WTC11 (cell line): ENCODE data around the gene F2R. TPM values are rescaled to one million over a fixed set of nuclear protein-coding genes. Genes with fewer than 3 reads are reported as not detected.

Source experiments
- ATAC-seq: fragments of 200-7000 bp; cut with Tn5 transposase; 2 replicates; pipeline ENCODE4 v1.10.0; 2021; ENCODE audit warnings: mild to moderate bottlenecking, moderate library complexity
- CTCF ChIA-PET: fragments of 300-600 bp; sonication (Branson Sonifier 250); formaldehyde crosslinking; loops from one replicate; lab custom pipeline; 2021; ENCODE audit warnings: antibody characterized with exemption; lab: Charles Lee
- POLR2A ChIA-PET: fragments of 350-600 bp; sonication (Branson Sonifier 250); formaldehyde crosslinking; loops from one replicate; lab custom pipeline; 2021; ENCODE audit warnings: antibody characterized with exemption; lab: Charles Lee
- DNase-seq: peaks from one replicate; pipeline ENCODE4 v3.0.0; 2021; ENCODE audit warnings: low spot score
- H3K27ac Mint-ChIP-seq: 2 replicates; pipeline ENCODE4 v1.8.0; 2021; ENCODE audit warnings: mixed read lengths
- H3K27me3 Mint-ChIP-seq: 2 replicates; pipeline ENCODE4 v1.8.0; 2021; ENCODE audit warnings: low read depth, mild to moderate bottlenecking, moderate library complexity, mixed read lengths
- H3K36me3 Mint-ChIP-seq: 2 replicates; pipeline ENCODE4 v1.8.0; 2021; ENCODE audit warnings: mixed read lengths
- H3K4me1 Mint-ChIP-seq: 2 replicates; pipeline ENCODE4 v1.8.0; 2022; ENCODE audit warnings: mixed read lengths
- H3K4me3 Mint-ChIP-seq: 2 replicates; pipeline ENCODE4 v1.8.0; 2021; ENCODE audit warnings: mild to moderate bottlenecking, moderate library complexity, mixed read lengths
- H3K9me3 Mint-ChIP-seq: 2 replicates; pipeline ENCODE4 v1.8.0; 2021; ENCODE audit warnings: mixed read lengths
- CDX4 ChIP-seq: fragments of 250-450 bp; sonication (Bioruptor Pico); IDR thresholded peaks from 2 replicates; pipeline ENCODE4 v1.9.0; 2021; ENCODE audit warnings: moderate library complexity, mild to moderate bottlenecking, inconsistent platforms, borderline replicate concordance
- E2F4 ChIP-seq: sonication (generic); formaldehyde crosslinking; IDR thresholded peaks from 2 replicates; pipeline ENCODE4 v1.8.1; 2022; ENCODE audit warnings: low read depth, mild to moderate bottlenecking, moderate library complexity, missing genetic modification reagents, borderline replicate concordance
- E2F5 ChIP-seq: sonication (generic); formaldehyde crosslinking; IDR thresholded peaks from 2 replicates; pipeline ENCODE4 v1.8.1; 2022; ENCODE audit warnings: mild to moderate bottlenecking, moderate library complexity, missing genetic modification reagents
- FOXP1 ChIP-seq: sonication (generic); formaldehyde crosslinking; IDR thresholded peaks from 2 replicates; pipeline ENCODE4 v1.8.0; 2022; ENCODE audit warnings: missing genetic modification reagents, mild to moderate bottlenecking, moderate library complexity, borderline replicate concordance
- IRF1 ChIP-seq: sonication (generic); formaldehyde crosslinking; IDR thresholded peaks from 2 replicates; pipeline ENCODE4 v1.8.0; 2023; ENCODE audit warnings: missing genetic modification reagents
- MAX ChIP-seq: sonication (generic); formaldehyde crosslinking; IDR thresholded peaks from 2 replicates; pipeline ENCODE4 v1.8.0; 2022; ENCODE audit warnings: mild to moderate bottlenecking, missing genetic modification reagents
- MXD4 ChIP-seq: fragments of 250-450 bp; sonication (Bioruptor Pico); IDR thresholded peaks from 2 replicates; pipeline ENCODE4 v1.8.0; 2021; ENCODE audit warnings: mild to moderate bottlenecking, moderate library complexity, borderline replicate concordance
- MYBL2 ChIP-seq: sonication (generic); formaldehyde crosslinking; IDR thresholded peaks from 2 replicates; pipeline ENCODE4 v1.8.1; 2023; ENCODE audit warnings: mild to moderate bottlenecking, moderate library complexity, missing genetic modification reagents
- NFE2L1 ChIP-seq: sonication (generic); formaldehyde crosslinking; IDR thresholded peaks from 2 replicates; pipeline ENCODE4 v1.8.1; 2023; ENCODE audit warnings: missing genetic modification reagents
- PREB ChIP-seq: sonication (generic); formaldehyde crosslinking; IDR thresholded peaks from 2 replicates; pipeline ENCODE4 v1.8.1; 2022; ENCODE audit warnings: mild to moderate bottlenecking, missing genetic modification reagents, moderate library complexity, borderline replicate concordance
- SMAD3 ChIP-seq: sonication (generic); formaldehyde crosslinking; IDR thresholded peaks from 2 replicates; pipeline ENCODE4 v1.8.0; 2022; ENCODE audit warnings: missing genetic modification reagents, mild to moderate bottlenecking, borderline replicate concordance
- SMAD4 ChIP-seq: sonication (generic); formaldehyde crosslinking; IDR thresholded peaks from 2 replicates; pipeline ENCODE4 v1.8.0; 2022; ENCODE audit warnings: mild to moderate bottlenecking, missing genetic modification reagents
- TEAD4 ChIP-seq: sonication (generic); formaldehyde crosslinking; IDR thresholded peaks from 2 replicates; pipeline ENCODE4 v1.8.0; 2022; ENCODE audit warnings: mild to moderate bottlenecking, missing genetic modification reagents
- TP53 ChIP-seq: sonication (generic); formaldehyde crosslinking; IDR thresholded peaks from 2 replicates; pipeline ENCODE4 v1.8.1; 2023; ENCODE audit warnings: mild to moderate bottlenecking, missing genetic modification reagents
- ZBTB21 ChIP-seq: sonication (generic); formaldehyde crosslinking; IDR thresholded peaks from 2 replicates; pipeline ENCODE4 v1.8.1; 2023; ENCODE audit warnings: mild to moderate bottlenecking, missing genetic modification reagents, borderline replicate concordance
- ZBTB43 ChIP-seq: sonication (generic); formaldehyde crosslinking; IDR thresholded peaks from 2 replicates; pipeline ENCODE4 v1.8.1; 2023; ENCODE audit warnings: mild to moderate bottlenecking, missing genetic modification reagents
- ZNF281 ChIP-seq: sonication (generic); formaldehyde crosslinking; IDR thresholded peaks from 2 replicates; pipeline ENCODE4 v1.8.0; 2023; ENCODE audit warnings: mild to moderate bottlenecking, missing genetic modification reagents
- ZNF317 ChIP-seq: sonication (generic); formaldehyde crosslinking; IDR thresholded peaks from 2 replicates; pipeline ENCODE4 v1.8.1; 2023; ENCODE audit warnings: low read depth, mild to moderate bottlenecking, moderate library complexity, missing genetic modification reagents, borderline replicate concordance
- ZNF423 ChIP-seq: fragments of 250-450 bp; sonication (Bioruptor Pico); IDR thresholded peaks from 2 replicates; pipeline ENCODE4 v2.1.2; 2022; ENCODE audit warnings: mild to moderate bottlenecking, moderate library complexity
- ZNF425 ChIP-seq: fragments of 250-450 bp; sonication (Bioruptor Pico); conservative IDR thresholded peaks from 2 replicates; pipeline ENCODE4 v1.9.0; 2021; ENCODE audit warnings: mild to moderate bottlenecking
- ZNF512 ChIP-seq: sonication (generic); formaldehyde crosslinking; IDR thresholded peaks from 2 replicates; pipeline ENCODE4 v1.8.1; 2022; ENCODE audit warnings: missing genetic modification reagents, borderline replicate concordance
- total RNA-seq: library from RNA; stranded (reverse); gene quantifications from 3 replicates; pipeline ENCODE4 v1.2.3, GENCODE V29; 2021

The F2R gene
- total RNA-seq, 1 experiment from 2014 or later = 18.4 TPM

- H3K9me3 Mint-ChIP-seq = no peaks in the 10 kb centered on the region
- H3K27me3 Mint-ChIP-seq = no peaks in the 10 kb centered on the region
- TF ChIP-seq IRF1 (CRISPR knock-in tag) (no peak), ZBTB43 (no peak), SMAD4 (CRISPR knock-in tag) (no peak), ZNF512 (CRISPR knock-in tag) (no peak), TP53 (CRISPR knock-in tag) (no peak), CDX4 (CRISPR knock-in tag) (no peak), MYBL2 (CRISPR knock-in tag) (no peak), TEAD4 (CRISPR knock-in tag) (no peak), ZNF317 (CRISPR knock-in tag) (no peak), ZNF425 (CRISPR knock-in tag) (no peak)
- H3K36me3 Mint-ChIP-seq = no peaks in the 10 kb centered on the region
- no peaks in the 10 kb centered on the region for H3K4me1 Mint-ChIP-seq
- DNase-seq (no peak), ATAC-seq (no peak)
- H3K27ac Mint-ChIP-seq = no peak overlapping the region
- ChIA-PET POLR2A (no interaction called here), CTCF (no interaction called here)
- no peak overlapping the region for H3K4me3 Mint-ChIP-seq
Measured at GRCh38 chr5:76751291-76751690, 35.4 kb downstream of the F2R start.

- ATAC-seq = no peak
- H3K9me3 Mint-ChIP-seq = no peaks in the 10 kb centered on the region
- POLR2A ChIA-PET = no interaction called here
- H3K4me1 Mint-ChIP-seq = no peaks in the 10 kb centered on the region
- DNase-seq = no peak
- no peaks in the 10 kb centered on the region for H3K27me3 Mint-ChIP-seq
- no peak overlapping the region for H3K27ac Mint-ChIP-seq
- H3K4me3 Mint-ChIP-seq = no peak overlapping the region
- CTCF ChIA-PET = interaction anchor here (1.3 kb wide), 1 partner anchor 20 kb away, joined by 5 read pairs; no protein-coding TSS in a partner anchor
- no peaks in the 10 kb centered on the region for H3K36me3 Mint-ChIP-seq
- TF ChIP-seq ZBTB21 (CRISPR knock-in tag) (no peak), E2F5 (CRISPR knock-in tag) (no peak), ZNF423 (CRISPR knock-in tag) (no peak), SMAD3 (CRISPR knock-in tag) (no peak), TEAD4 (CRISPR knock-in tag) (no peak), ZNF281 (CRISPR knock-in tag) (no peak), PREB (CRISPR knock-in tag) (no peak), FOXP1 (CRISPR knock-in tag) (no peak), NFE2L1 (CRISPR knock-in tag) (no peak), MXD4 (no peak), E2F4 (CRISPR knock-in tag) (no peak), MAX (CRISPR knock-in tag) (no peak)
Measured at GRCh38 chr5:76754668-76755078, 38.7 kb downstream of the F2R start.
